Measurements from ENCODE around the gene PRDM8. TPM values are rescaled to one million over a fixed set of nuclear protein-coding genes. Genes with fewer than 3 reads are reported as not detected.

The PRDM8 gene
- total and polyA plus RNA-seq, 7 donors, result 1.2 to 17.4 (median 14.9) TPM; not detected in 1

DNA sequence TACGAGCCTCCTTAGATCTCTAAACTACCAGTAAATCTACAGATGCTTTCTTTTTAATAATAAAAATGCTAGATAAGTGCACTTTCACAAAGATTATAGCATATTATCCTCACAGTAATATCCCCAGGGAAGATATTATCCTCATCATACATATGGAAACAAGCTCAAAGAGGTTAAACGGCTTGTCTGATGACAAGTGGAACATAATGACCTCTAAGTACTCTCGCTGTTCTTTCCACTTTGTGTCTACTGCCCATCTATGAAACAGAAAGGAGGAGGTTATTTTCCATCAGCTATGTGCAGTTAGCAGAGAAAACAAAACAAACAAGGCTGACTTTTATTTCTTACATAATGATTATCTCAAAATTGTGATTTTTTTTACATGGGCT lies 42.8 kb upstream of the PRDM8 start:
- 79 to 86% methylated on average over 3 of the region's 3 CpGs for WGBS, 2 donors
- no peaks in the 10 kb centered on the region for H3K9me3 ChIP-seq
- no peak overlapping the region for H3K27ac ChIP-seq
- no peaks in the 10 kb centered on the region for H3K4me1 ChIP-seq
- H3K27me3 ChIP-seq, result no peaks in the 10 kb centered on the region
- intact Hi-C loops (cut with DNase I), result no loop called here
- TF ChIP-seq, protein P1, sequence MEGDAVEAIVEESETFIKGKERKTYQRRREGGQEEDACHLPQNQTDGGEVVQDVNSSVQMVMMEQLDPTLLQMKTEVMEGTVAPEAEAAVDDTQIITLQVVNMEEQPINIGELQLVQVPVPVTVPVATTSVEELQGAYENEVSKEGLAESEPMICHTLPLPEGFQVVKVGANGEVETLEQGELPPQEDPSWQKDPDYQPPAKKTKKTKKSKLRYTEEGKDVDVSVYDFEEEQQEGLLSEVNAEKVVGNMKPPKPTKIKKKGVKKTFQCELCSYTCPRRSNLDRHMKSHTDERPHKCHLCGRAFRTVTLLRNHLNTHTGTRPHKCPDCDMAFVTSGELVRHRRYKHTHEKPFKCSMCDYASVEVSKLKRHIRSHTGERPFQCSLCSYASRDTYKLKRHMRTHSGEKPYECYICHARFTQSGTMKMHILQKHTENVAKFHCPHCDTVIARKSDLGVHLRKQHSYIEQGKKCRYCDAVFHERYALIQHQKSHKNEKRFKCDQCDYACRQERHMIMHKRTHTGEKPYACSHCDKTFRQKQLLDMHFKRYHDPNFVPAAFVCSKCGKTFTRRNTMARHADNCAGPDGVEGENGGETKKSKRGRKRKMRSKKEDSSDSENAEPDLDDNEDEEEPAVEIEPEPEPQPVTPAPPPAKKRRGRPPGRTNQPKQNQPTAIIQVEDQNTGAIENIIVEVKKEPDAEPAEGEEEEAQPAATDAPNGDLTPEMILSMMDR (IDR thresholded peaks at IDR 0.05), result no peak
- no peak for TF ChIP-seq POLR2AphosphoS5 (IDR thresholded peaks at IDR 0.05)
- TF ChIP-seq POLR2A (IDR thresholded peaks at IDR 0.05), result no peak
- TF ChIP-seq EP300 (IDR thresholded peaks at IDR 0.05), result no peak
- no peak overlapping the region for H3K4me3 ChIP-seq
- no peaks in the 10 kb centered on the region for H3K36me3 ChIP-seq
- no peak for DNase-seq

DNA sequence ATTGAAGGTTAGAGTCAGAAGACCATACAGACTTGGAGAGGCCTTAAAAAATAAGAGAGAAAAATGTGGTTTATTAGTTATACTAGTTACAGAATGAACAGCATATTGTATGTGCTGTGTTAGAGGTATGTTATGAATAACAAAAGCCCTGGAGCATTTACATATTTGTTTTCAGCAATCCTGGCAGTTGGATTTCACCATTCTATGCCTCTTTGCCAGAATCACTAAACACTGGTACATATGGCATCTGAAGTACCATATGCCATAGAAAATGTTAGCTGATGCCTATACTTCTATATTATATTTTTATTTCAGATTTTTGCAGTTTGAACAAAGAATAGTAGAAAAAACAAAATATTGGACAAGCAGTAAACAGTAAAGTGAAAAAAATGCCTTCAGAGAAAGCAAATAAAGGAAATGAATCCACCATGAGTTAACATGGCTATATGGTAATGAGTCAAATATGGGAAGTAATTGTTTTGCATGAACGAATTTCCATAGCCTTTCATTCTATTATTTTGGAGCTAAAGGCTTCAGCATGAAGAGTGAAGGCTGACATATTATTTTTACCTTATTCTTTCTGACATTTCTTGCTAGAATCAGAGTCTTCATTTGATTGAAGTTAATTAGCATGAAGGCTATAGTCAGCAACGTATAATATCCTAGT lies 41.9 kb upstream of the PRDM8 start:
- H3K27ac ChIP-seq, result no peak overlapping the region
- TF ChIP-seq, protein P1 (IDR thresholded peaks at IDR 0.05), result no peak
- no peak for TF ChIP-seq EP300 (IDR thresholded peaks at IDR 0.05)
- no peak for TF ChIP-seq POLR2AphosphoS5 (IDR thresholded peaks at IDR 0.05)
- TF ChIP-seq POLR2A (IDR thresholded peaks at IDR 0.05), result no peak
- no peak overlapping the region for H3K4me3 ChIP-seq
- no peaks in the 10 kb centered on the region for H3K4me1 ChIP-seq
- intact Hi-C loops (cut with DNase I), result no loop called here
- 62 to 77% methylated on average over 2 of the region's 2 CpGs for WGBS, 2 donors
- H3K36me3 ChIP-seq, result no peaks in the 10 kb centered on the region
- H3K27me3 ChIP-seq, result no peaks in the 10 kb centered on the region
- H3K9me3 ChIP-seq, result no peaks in the 10 kb centered on the region
- no peak for DNase-seq

DNA sequence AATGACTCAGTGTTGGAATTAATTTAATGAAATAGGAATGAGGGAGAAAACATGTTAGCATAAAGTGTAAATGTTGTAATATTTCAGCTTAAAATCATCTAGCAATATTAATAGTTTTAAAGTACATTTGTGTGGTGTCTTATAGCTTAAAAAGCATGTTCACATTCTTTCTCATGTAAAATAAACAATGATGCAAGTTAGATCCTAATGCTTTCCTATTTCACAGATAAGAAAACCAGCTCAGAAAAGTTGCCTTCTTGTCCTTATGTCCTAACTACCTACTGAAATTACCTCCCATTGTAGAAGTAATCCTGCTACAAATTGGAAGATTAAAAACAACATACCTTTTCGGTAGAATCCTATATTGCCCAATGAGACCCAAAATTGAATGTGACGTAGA lies 40.9 kb upstream of the PRDM8 start:
- DNase-seq, result no peak
- 94 to 96% methylated on average over 2 of the region's 2 CpGs for WGBS, 2 donors
- H3K27ac ChIP-seq, result no peak overlapping the region
- no peaks in the 10 kb centered on the region for H3K36me3 ChIP-seq
- no peaks in the 10 kb centered on the region for H3K9me3 ChIP-seq
- no peak overlapping the region for H3K4me3 ChIP-seq
- TF ChIP-seq EP300 (IDR thresholded peaks at IDR 0.05) (no peak), POLR2AphosphoS5 (IDR thresholded peaks at IDR 0.05) (no peak), POLR2A (IDR thresholded peaks at IDR 0.05) (no peak)
- TF ChIP-seq, protein P1 (IDR thresholded peaks at IDR 0.05), result no peak
- no peaks in the 10 kb centered on the region for H3K4me1 ChIP-seq
- intact Hi-C loops (cut with DNase I), result no loop called here
- no peaks in the 10 kb centered on the region for H3K27me3 ChIP-seq

DNA sequence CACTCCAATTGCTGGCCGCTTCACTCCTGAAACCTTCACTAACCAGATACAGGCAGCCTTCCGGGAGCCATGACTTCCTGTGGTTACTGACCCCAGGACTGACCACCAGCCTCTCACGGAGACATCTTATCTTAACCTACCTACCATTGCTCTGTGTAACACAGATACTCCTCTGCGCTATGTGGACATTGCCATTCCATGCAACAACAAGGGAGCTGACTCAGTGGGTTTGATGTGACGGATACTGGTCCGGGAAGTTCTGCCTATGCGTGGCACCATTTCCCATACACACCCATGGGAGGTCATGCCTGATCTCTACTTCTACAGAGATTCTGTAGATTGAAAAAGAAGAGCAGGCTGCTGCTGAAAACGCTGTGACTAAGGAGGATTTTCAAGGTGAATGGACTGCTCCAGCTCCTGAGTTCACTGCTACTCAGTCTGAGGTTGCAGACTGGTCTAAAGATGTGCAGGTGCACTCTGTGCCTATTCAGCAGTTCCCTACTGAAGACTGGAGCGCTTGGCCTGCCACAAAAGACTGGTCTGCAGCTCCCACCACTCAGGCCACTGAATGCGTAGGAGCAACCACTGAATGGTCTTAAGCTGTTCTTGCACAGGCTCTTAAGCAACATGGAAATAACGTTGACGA lies 35.8 kb upstream of the PRDM8 start:
- no peak overlapping the region for H3K27ac ChIP-seq
- no peaks in the 10 kb centered on the region for H3K27me3 ChIP-seq
- no peaks in the 10 kb centered on the region for H3K36me3 ChIP-seq
- TF ChIP-seq POLR2AphosphoS5 (IDR thresholded peaks at IDR 0.05) (no peak), POLR2A (IDR thresholded peaks at IDR 0.05) (no peak), EP300 (IDR thresholded peaks at IDR 0.05) (no peak)
- TF ChIP-seq, protein P1 (IDR thresholded peaks at IDR 0.05), result no peak
- DNase-seq, result no peak
- H3K4me3 ChIP-seq, result no peak overlapping the region
- no peaks in the 10 kb centered on the region for H3K9me3 ChIP-seq
- 81 to 91% methylated on average over 12 of the region's 12 CpGs for WGBS, 2 donors
- no peaks in the 10 kb centered on the region for H3K4me1 ChIP-seq
- intact Hi-C loops (cut with DNase I), result no loop called here

All from sigmoid colon (tissue), 7 donors.